Urinary bladder (tissue), 4 donors: ENCODE data around the gene CASZ1. TPM values are rescaled to one million over a fixed set of nuclear protein-coding genes. Genes with fewer than 3 reads are reported as not detected.
A peak's percentile ranks its signal among the peaks of the same experiment; 100 is the strongest.

Source experiments
- DNase-seq: peaks from one replicate; pipeline ENCODE4 v3.0.0-alpha.2; 2015; ENCODE audit errors: extremely low spot score
- H3K27ac ChIP-seq: one replicate; pipeline ENCODE4 v1.5.1; 2013; ENCODE audit warnings: low read depth, mild to moderate bottlenecking, moderate library complexity
- H3K36me3 ChIP-seq: one replicate; pipeline ENCODE4 v1.6.1; 2013; ENCODE audit warnings: mild to moderate bottlenecking, moderate library complexity; ENCODE audit not compliant: insufficient read depth
- H3K4me1 ChIP-seq: one replicate; pipeline ENCODE4 v1.6.1; 2013; ENCODE audit warnings: mild to moderate bottlenecking, moderate library complexity; ENCODE audit not compliant: insufficient read depth
- H3K4me3 ChIP-seq: one replicate; pipeline ENCODE4 v1.5.1; 2013; ENCODE audit warnings: low read depth, low read length
- WGBS: extraction: QIAGEN DNeasy Blood & Tissue Kit; methylation state at CpG from one replicate; pipeline ENCODE4 v1.1.7; 2013; 5-methylcytosine and 5-hydroxymethylcytosine counted together
- polyA plus RNA-seq: library from polyadenylated mRNA; stranded (reverse); fragments of 200-250 nt; gene quantifications from one replicate; pipeline ENCODE4 v1.2.3, GENCODE V29; 2013
- total RNA-seq: library from RNA; depleted of rRNA; stranded (reverse); fragments of >200 nt; gene quantifications from one replicate; pipeline ENCODE4 v1.2.3, GENCODE V29; 2014
- donor health status: healthy with polysubstance abuse.
- donor health status: healthy.

The CASZ1 gene
- total and polyA plus RNA-seq, 2 donors: 10.6 to 19.4 TPM

GRCh38 chr1:10707208-10707607 lies 89.2 kb downstream of the CASZ1 start:
- H3K4me1 ChIP-seq: no peaks in the 10 kb centered on the region
- no peak overlapping the region for H3K27ac ChIP-seq
- H3K4me3 ChIP-seq: no peak overlapping the region
- no peaks in the 10 kb centered on the region for H3K36me3 ChIP-seq
- no peak for DNase-seq
- 91% methylated on average over 12 of the region's 12 CpGs for WGBS

DNA sequence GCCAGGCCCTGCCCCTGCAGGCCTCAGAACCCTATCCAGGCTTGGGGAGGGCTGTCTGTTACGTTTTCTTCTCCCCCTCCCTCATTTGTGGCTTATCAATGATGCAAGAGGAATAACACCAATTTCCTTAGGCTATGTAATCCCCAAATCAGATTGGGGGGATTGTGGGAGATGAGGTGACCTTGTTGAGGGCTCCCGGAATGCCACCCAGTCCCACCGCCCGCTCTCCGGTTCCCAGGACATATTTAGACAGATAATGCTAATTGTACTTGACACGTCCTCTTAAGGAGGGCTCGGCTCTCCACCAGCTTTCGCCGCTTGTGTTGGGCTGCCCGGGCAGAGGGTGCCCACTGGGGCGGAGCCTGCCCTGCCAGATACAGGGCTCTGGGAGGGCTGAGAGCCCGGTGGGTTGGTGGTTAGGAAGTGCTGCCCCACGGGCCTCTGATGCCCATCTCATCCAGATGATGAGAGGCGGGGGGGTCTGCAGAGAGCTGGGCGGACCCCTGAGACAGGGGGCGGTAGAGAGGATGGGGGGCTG lies 90.0 kb downstream of the CASZ1 start:
- no peak overlapping the region for H3K27ac ChIP-seq
- H3K36me3 ChIP-seq: no peaks in the 10 kb centered on the region
- H3K4me1 ChIP-seq: no peaks in the 10 kb centered on the region
- no peak for DNase-seq
- WGBS: 93% methylated on average over 16 of the region's 16 CpGs
- no peak overlapping the region for H3K4me3 ChIP-seq

- H3K4me3 ChIP-seq: no peak overlapping the region
- H3K4me1 ChIP-seq: no peaks in the 10 kb centered on the region
- H3K27ac ChIP-seq: no peak overlapping the region
- no peaks in the 10 kb centered on the region for H3K36me3 ChIP-seq
- WGBS: 91% methylated on average over 13 of the region's 13 CpGs
- no peak for DNase-seq
Measured at GRCh38 chr1:10705953-10706352, 90.5 kb downstream of the CASZ1 start.

GRCh38 chr1:10704368-10704882 lies 92.0 kb downstream of the CASZ1 start:
- 55% methylated on average over 44 of the region's 44 CpGs for WGBS
- DNase-seq: no peak
- no peak overlapping the region for H3K4me3 ChIP-seq

GRCh38 chr1:10703702-10704101 lies 92.7 kb downstream of the CASZ1 start:
- H3K36me3 ChIP-seq: no peaks in the 10 kb centered on the region
- no peak for DNase-seq
- H3K4me1 ChIP-seq: no peaks in the 10 kb centered on the region
- no peak overlapping the region for H3K27ac ChIP-seq
- 96% methylated on average over 8 of the region's 8 CpGs for WGBS
- H3K4me3 ChIP-seq: no peak overlapping the region

More at GRCh38 chr1:10704368-10704882, 92.0 kb downstream of the CASZ1 start:
- Histone ChIP-seq H3K4me1 (no peaks in the 10 kb centered on the region), H3K27ac (no peak overlapping the region), H3K36me3 (no peaks in the 10 kb centered on the region)

DNA sequence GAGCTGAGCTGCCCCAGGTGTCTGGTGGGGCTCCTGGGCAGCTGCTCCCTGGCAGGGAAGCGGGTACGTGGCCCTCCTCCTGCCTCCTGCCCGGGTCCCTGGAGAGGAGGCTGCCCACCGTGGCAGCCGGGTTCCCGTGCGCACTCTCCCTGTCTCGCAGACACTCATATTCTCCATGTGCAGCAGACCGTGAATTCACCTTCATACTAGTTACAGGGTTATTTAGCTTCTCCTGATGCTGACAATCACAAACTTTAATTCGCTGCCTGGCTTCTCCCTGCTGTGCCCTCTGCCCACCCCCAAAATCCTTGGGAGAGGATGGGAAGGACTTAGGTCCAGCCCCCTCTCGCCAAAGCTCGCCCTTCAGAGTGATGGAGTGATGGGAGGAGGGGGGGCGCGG lies 95.3 kb downstream of the CASZ1 start:
- 90% methylated on average over 14 of the region's 14 CpGs for WGBS
- DNase-seq: no peak
- H3K4me1 ChIP-seq: no peaks in the 10 kb centered on the region
- no peak overlapping the region for H3K4me3 ChIP-seq
- no peaks in the 10 kb centered on the region for H3K36me3 ChIP-seq
- no peak overlapping the region for H3K27ac ChIP-seq

DNA sequence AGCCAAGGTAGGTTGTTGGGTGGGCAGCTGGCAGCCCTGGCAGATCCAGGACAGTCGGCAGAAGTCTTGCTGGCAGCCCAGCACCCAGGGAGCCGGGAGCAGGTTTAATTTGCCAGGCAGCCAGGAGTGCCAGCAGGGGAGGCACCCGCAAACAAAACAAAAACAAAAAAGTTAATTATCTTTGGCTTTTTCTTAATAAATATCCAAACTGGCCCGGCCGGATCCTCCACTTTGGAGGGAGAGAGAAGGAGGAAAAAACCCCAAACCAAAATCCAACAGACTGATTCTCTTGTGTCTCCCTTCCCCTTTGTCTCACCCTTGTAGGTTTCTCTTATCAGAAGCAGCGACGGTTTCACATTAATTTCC lies 97.0 kb downstream of the CASZ1 start:
- no peak for DNase-seq
- H3K4me1 ChIP-seq: no peaks in the 10 kb centered on the region
- WGBS: 82% methylated on average over 7 of the region's 7 CpGs
- no peak overlapping the region for H3K27ac ChIP-seq
- H3K4me3 ChIP-seq: no peak overlapping the region
- H3K36me3 ChIP-seq: no peaks in the 10 kb centered on the region

DNA sequence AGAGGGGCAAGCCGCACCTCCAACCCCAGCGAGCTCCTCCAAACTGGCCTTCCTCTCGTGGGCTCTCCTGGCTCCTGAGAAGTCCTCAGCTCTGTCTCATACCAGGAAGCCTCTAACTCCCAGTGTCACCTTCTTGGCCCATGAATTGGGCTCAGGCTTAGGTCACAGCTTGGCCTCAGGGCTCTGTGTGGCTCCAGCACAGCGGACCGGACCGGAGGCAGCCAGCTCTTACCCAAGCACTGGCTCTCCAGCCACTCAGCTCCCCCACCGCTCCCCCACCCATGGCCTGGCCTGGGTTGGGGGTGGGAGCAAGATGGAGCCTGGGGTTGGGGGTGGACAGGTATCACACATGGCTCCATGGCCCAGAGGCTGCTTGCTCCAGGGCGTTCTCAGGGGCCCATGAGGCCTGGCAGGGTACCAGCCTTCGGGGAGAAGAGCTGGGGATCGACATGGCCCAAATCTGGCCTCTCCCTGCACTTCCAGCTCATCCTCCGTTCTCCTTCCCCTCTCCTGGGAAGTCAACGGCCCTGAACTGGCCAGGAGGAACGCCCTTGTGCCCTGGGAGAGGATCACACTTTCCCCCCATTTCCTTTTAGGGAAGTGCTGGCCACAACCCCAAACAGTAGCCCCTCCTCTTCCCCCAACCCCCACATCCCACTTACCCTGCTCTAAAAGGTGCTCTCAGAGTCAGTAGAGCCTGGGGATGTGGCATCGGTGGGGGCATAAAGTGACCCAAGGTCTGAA lies 97.5 kb downstream of the CASZ1 start:
- Histone ChIP-seq H3K36me3 (no peaks in the 10 kb centered on the region), H3K4me1 (no peaks in the 10 kb centered on the region), H3K27ac (no peak overlapping the region), H3K4me3 (no peak overlapping the region)
- no peak for DNase-seq
- WGBS: 77% methylated on average over 14 of the region's 14 CpGs

- Histone ChIP-seq H3K4me1 (no peaks in the 10 kb centered on the region), H3K36me3 (no peaks in the 10 kb centered on the region), H3K27ac (no peak overlapping the region), H3K4me3 (no peak overlapping the region)
- WGBS: 87% methylated on average over 25 of the region's 25 CpGs
- no peak for DNase-seq
Measured at GRCh38 chr1:10697621-10698160, 98.8 kb downstream of the CASZ1 start.

DNA sequence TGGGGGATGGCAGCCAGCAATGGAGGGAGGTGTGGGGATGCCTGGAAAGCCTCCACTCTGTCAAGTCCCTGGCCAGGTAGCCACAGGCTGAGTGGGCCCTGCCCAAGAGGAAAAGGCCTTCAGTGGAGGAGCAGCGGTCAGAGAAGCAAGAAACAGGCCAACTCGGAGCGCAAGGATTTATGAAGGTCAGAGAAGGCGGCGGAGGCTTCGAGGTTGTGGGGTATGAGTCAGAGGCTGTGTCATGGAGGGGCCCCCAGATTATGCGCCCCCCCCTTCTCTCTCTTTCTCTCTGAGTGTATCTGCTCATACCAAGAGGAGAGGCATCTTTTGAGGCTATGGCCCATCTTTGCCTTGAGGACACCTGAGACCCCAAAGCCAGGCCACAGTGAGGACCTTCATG lies 99.5 kb downstream of the CASZ1 start:
- DNase-seq: no peak
- Histone ChIP-seq H3K27ac (no peak overlapping the region), H3K4me1 (no peaks in the 10 kb centered on the region), H3K4me3 (no peak overlapping the region), H3K36me3 (no peaks in the 10 kb centered on the region)
- 84% methylated on average over 7 of the region's 7 CpGs for WGBS

GRCh38 chr1:10694633-10695627 lies 101.5 kb downstream of the CASZ1 start:
- no peak for DNase-seq
- H3K4me1 ChIP-seq: no peaks in the 10 kb centered on the region
- H3K4me3 ChIP-seq: peak overlapping the region; percentile 82

DNA sequence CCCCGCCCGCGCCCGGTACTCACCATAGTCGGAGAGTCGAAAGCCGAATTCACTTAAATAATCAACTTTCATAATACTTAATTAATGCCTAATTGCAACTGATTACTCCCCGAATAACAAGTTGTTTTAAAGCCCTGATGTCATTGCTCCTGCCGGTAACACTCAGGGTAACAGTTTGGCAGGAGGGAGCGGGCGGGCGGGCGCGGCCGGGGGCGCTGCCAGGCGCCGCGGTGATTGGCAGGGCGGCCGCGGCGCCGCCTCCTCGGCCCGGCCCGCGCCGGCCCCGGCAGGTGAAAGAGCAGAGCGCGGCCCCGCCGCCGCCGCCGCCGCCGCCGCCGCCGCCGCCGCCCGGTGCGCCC lies 102.2 kb downstream of the CASZ1 start:
- Histone ChIP-seq H3K27ac (no peak overlapping the region), H3K36me3 (no peaks in the 10 kb centered on the region), H3K4me1 (no peaks in the 10 kb centered on the region), H3K4me3 (peak overlapping the region; percentile 82)
- no peak for DNase-seq
- WGBS: under 1% methylated on average over 46 of the region's 46 CpGs

More at GRCh38 chr1:10694633-10695627, 101.5 kb downstream of the CASZ1 start:
- WGBS: 2% methylated on average over 123 of the region's 126 CpGs
- H3K36me3 ChIP-seq: no peaks in the 10 kb centered on the region
- H3K27ac ChIP-seq: peak overlapping the region; percentile 85

GRCh38 chr1:10693497-10694273 lies 102.8 kb downstream of the CASZ1 start:
- Histone ChIP-seq H3K27ac (peak overlapping the region; percentile 43), H3K36me3 (no peaks in the 10 kb centered on the region), H3K4me1 (no peaks in the 10 kb centered on the region), H3K4me3 (peak overlapping the region; percentile 82)
- DNase-seq: no peak
- WGBS: under 1% methylated on average over 79 of the region's 79 CpGs
